ENCODE data around the gene AKAP8L.

AKAP8L gene

GRCh38 chr19:15431396-15432017 is 12.7 kb upstream of the AKAP8L start:
- Mint-ChIP-seq H3K4me1 (ENCODE audit: low read depth) (peaks cover 27% of the 10 kb centered on the region), H3K27me3 (no peaks in the 10 kb centered on the region), H3K36me3 (peaks cover under 1% of the 10 kb centered on the region), H3K27ac (peak overlapping the region; percentile 98), H3K9me3 (ENCODE audit: low read depth) (no peaks in the 10 kb centered on the region), H3K4me3 (peak overlapping the region; percentile 98)

GRCh38 chr19:15430526-15431120 is 11.8 kb upstream of the AKAP8L start:
- Mint-ChIP-seq H3K4me1 (ENCODE audit: low read depth) (peaks cover 28% of the 10 kb centered on the region), H3K9me3 (ENCODE audit: low read depth) (no peaks in the 10 kb centered on the region), H3K36me3 (peaks cover 2% of the 10 kb centered on the region), H3K27ac (peak overlapping the region; percentile 46), H3K27me3 (no peaks in the 10 kb centered on the region), H3K4me3 (peak overlapping the region; percentile 98)

GRCh38 chr19:15429825-15430467 is 11.2 kb upstream of the AKAP8L start:
- Mint-ChIP-seq H3K4me1 (ENCODE audit: low read depth) (peaks cover 28% of the 10 kb centered on the region), H3K36me3 (peaks cover 2% of the 10 kb centered on the region), H3K27ac (no peak overlapping the region), H3K27me3 (no peaks in the 10 kb centered on the region), H3K4me3 (peak overlapping the region; percentile 98), H3K9me3 (ENCODE audit: low read depth) (no peaks in the 10 kb centered on the region)

GRCh38 chr19:15428956-15429824 is 10.4 kb upstream of the AKAP8L start:
- Mint-ChIP-seq H3K36me3 (peaks cover 2% of the 10 kb centered on the region), H3K9me3 (ENCODE audit: low read depth) (no peaks in the 10 kb centered on the region), H3K4me1 (ENCODE audit: low read depth) (peaks cover 28% of the 10 kb centered on the region), H3K4me3 (no peak overlapping the region), H3K27me3 (no peaks in the 10 kb centered on the region), H3K27ac (no peak overlapping the region)

GRCh38 chr19:15427991-15428471 is 9.2 kb upstream of the AKAP8L start:
- H3K27ac Mint-ChIP-seq: no peak overlapping the region
- no peaks in the 10 kb centered on the region for H3K27me3 Mint-ChIP-seq
- no peaks in the 10 kb centered on the region for H3K9me3 Mint-ChIP-seq (ENCODE audit: low read depth)
- H3K4me3 Mint-ChIP-seq: no peak overlapping the region
- H3K4me1 Mint-ChIP-seq (ENCODE audit: low read depth): peaks cover 21% of the 10 kb centered on the region
- H3K36me3 Mint-ChIP-seq: peaks cover 6% of the 10 kb centered on the region

- Mint-ChIP-seq H3K27ac (peak overlapping the region; percentile 22), H3K9me3 (ENCODE audit: low read depth) (no peaks in the 10 kb centered on the region), H3K4me3 (no peak overlapping the region), H3K27me3 (no peaks in the 10 kb centered on the region), H3K4me1 (ENCODE audit: low read depth) (peaks cover 20% of the 10 kb centered on the region), H3K36me3 (peaks cover 6% of the 10 kb centered on the region)
Measured at GRCh38 chr19:15427350-15427700, 8.5 kb upstream of the AKAP8L start.

GRCh38 chr19:15426485-15427349 is 7.9 kb upstream of the AKAP8L start:
- no peak overlapping the region for H3K4me3 Mint-ChIP-seq
- peaks cover 6% of the 10 kb centered on the region for H3K36me3 Mint-ChIP-seq
- H3K4me1 Mint-ChIP-seq (ENCODE audit: low read depth): peaks cover 18% of the 10 kb centered on the region
- H3K9me3 Mint-ChIP-seq (ENCODE audit: low read depth): no peaks in the 10 kb centered on the region
- no peaks in the 10 kb centered on the region for H3K27me3 Mint-ChIP-seq
- peak overlapping the region; percentile 22 for H3K27ac Mint-ChIP-seq

GRCh38 chr19:15425321-15425950 is 6.6 kb upstream of the AKAP8L start:
- no peak overlapping the region for H3K27ac Mint-ChIP-seq
- H3K9me3 Mint-ChIP-seq (ENCODE audit: low read depth): no peaks in the 10 kb centered on the region
- H3K4me1 Mint-ChIP-seq (ENCODE audit: low read depth): peaks cover 9% of the 10 kb centered on the region
- peaks cover 6% of the 10 kb centered on the region for H3K36me3 Mint-ChIP-seq
- H3K4me3 Mint-ChIP-seq: no peak overlapping the region
- H3K27me3 Mint-ChIP-seq: no peaks in the 10 kb centered on the region

- Mint-ChIP-seq H3K36me3 (peaks cover 6% of the 10 kb centered on the region), H3K27me3 (no peaks in the 10 kb centered on the region), H3K4me1 (ENCODE audit: low read depth) (peaks cover 12% of the 10 kb centered on the region), H3K9me3 (ENCODE audit: low read depth) (no peaks in the 10 kb centered on the region), H3K4me3 (no peak overlapping the region), H3K27ac (no peak overlapping the region)
Measured at GRCh38 chr19:15424692-15425272, 6.0 kb upstream of the AKAP8L start.

GRCh38 chr19:15424121-15424520 is 5.3 kb upstream of the AKAP8L start:
- no peak overlapping the region for H3K27ac Mint-ChIP-seq
- H3K4me3 Mint-ChIP-seq: no peak overlapping the region
- peaks cover 17% of the 10 kb centered on the region for H3K4me1 Mint-ChIP-seq (ENCODE audit: low read depth)
- H3K27me3 Mint-ChIP-seq: no peaks in the 10 kb centered on the region
- H3K36me3 Mint-ChIP-seq: peaks cover 6% of the 10 kb centered on the region
- H3K9me3 Mint-ChIP-seq (ENCODE audit: low read depth): no peaks in the 10 kb centered on the region

GRCh38 chr19:15423130-15423529 is 4.3 kb upstream of the AKAP8L start:
- Mint-ChIP-seq H3K27me3 (no peaks in the 10 kb centered on the region), H3K9me3 (ENCODE audit: low read depth) (no peaks in the 10 kb centered on the region), H3K36me3 (peaks cover 6% of the 10 kb centered on the region), H3K4me3 (no peak overlapping the region), H3K27ac (no peak overlapping the region), H3K4me1 (ENCODE audit: low read depth) (peaks cover 18% of the 10 kb centered on the region)

GRCh38 chr19:15422296-15423075 is 3.7 kb upstream of the AKAP8L start:
- Mint-ChIP-seq H3K27me3 (no peaks in the 10 kb centered on the region), H3K4me3 (no peak overlapping the region), H3K27ac (no peak overlapping the region), H3K4me1 (ENCODE audit: low read depth) (peaks cover 24% of the 10 kb centered on the region), H3K36me3 (peaks cover 6% of the 10 kb centered on the region), H3K9me3 (ENCODE audit: low read depth) (no peaks in the 10 kb centered on the region)

GRCh38 chr19:15421721-15422260 is 3.0 kb upstream of the AKAP8L start:
- peaks cover 31% of the 10 kb centered on the region for H3K4me1 Mint-ChIP-seq (ENCODE audit: low read depth)
- H3K4me3 Mint-ChIP-seq: no peak overlapping the region
- H3K9me3 Mint-ChIP-seq (ENCODE audit: low read depth): no peaks in the 10 kb centered on the region
- H3K27me3 Mint-ChIP-seq: no peaks in the 10 kb centered on the region
- peaks cover 6% of the 10 kb centered on the region for H3K36me3 Mint-ChIP-seq
- H3K27ac Mint-ChIP-seq: no peak overlapping the region

Measured in activated naive CD8-positive, alpha-beta T cell (primary cell).